HS-5 (cell line): Measurements from ENCODE around the gene NAAA.
"Not testable (repeated sequence)": the region's sequence is repeated elsewhere in the genome, so short reads cannot be mapped to it uniquely, and the experiment has no call there.

Source experiments
- DNase-seq: peaks from one replicate; pipeline ENCODE4 v3.0.0-alpha.2; 2012; ENCODE audit warnings: low read depth

NAAA gene

DNA sequence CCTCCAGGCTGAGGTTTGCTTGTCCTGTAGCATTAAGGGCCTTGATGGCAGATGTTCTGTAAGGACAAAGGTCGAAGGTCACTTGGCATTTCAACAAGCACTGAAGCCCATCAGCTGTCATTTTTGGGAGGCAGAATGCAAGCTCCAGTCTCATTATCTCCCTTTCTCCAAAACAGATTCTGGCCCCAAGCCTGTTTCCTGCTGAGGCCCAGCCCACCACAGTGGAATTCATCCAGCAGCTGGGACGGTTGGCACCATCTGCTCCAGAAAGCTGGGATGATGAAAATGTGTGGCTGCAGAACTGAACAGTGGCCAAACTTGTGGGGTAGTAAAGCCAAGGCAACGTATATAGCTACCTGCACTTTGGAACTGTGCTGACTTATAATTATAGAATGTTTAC, 20.9 kb downstream of the NAAA start:
- no peak for DNase-seq

- peak; percentile 2 for DNase-seq
Measured at GRCh38 chr4:75916091-75916661, 24.6 kb downstream of the NAAA start.

DNA sequence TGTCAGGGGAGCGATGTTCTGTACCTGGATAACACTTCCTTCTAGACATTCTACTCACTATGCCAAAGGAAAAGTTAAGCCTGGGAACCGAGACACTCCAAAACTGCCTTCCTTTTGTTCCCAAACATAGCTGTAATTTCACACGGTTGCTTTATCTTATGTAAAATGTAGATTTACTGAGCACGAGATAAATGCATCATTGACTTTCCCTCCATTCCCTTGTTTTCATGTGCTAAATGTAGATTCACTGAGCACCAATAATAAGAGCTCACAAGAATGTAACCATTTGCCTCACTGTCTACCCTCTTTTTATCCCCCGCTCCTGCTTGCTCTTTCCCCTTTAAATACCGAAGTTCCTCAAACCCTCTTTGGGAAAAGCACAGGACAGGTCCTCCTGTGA, 27.8 kb downstream of the NAAA start:
- DNase-seq = no peak

GRCh38 chr4:75910831-75911230, 30.0 kb downstream of the NAAA start:
- DNase-seq = not testable (repeated sequence)

DNA sequence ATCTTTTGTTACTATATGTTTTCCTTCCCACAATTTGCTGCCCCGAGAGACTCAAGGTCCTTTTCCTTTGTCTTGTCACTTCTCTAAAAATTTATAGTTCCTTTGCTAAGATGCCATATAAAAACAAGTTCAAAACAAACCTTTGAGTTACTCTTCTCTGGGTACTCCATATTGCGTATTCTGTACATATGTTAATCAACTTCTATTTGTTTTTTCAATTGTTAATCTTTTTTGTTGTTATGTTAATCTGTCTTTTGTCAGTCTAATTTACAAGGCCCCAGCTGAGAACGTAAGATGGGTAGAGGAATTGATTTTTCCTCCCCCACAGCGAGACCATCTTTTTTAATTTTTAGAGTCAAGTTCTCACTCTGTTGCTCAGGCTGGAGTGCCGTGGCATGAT, 31.4 kb downstream of the NAAA start:
- no peak for DNase-seq

DNA sequence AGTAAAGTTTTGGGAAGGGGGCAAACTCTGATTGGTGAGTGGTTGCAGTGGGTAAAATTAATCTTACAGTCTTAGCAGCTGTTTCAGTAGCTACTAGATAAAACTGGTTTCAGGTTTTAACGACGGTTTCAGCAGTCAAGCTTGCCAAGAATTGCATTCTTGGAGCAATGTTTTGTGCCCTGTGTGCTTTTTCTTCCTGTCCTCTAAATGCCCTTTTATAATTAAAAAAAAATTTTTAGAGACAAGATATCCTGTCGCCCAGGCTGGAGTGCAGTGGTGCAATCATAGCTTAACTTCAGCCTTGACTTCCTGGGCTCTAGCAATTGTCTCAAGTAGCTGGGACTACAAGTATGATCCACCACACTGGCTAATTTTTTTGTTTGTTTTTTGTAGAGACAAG, 32.3 kb downstream of the NAAA start:
- DNase-seq = no peak

- no peak for DNase-seq
Measured at GRCh38 chr4:75907966-75908365, 32.8 kb downstream of the NAAA start.

- DNase-seq = no peak
Measured at GRCh38 chr4:75904076-75904475, 36.7 kb downstream of the NAAA start.

GRCh38 chr4:75902352-75902751, 38.5 kb downstream of the NAAA start, which contains the start of gene PPEF2:
TSS of gene PPEF2 (minus strand) at chr4:75902452. CDS start at chr4:75896325, 6,127 bp downstream.
- DNase-seq = no peak

- DNase-seq = no peak
Measured at GRCh38 chr4:75898536-75898935, 42.3 kb downstream of the NAAA start.

- no peak for DNase-seq
Measured at GRCh38 chr4:75895744-75896314, 45.0 kb downstream of the NAAA start.

- no peak for DNase-seq
Measured at GRCh38 chr4:75892508-75892907, 48.3 kb downstream of the NAAA start.

GRCh38 chr4:75891611-75892010, 49.2 kb downstream of the NAAA start:
- no peak for DNase-seq

- no peak for DNase-seq
Measured at GRCh38 chr4:75889537-75890199, 51.1 kb downstream of the NAAA start.

GRCh38 chr4:75886104-75886503, 54.7 kb downstream of the NAAA start:
- DNase-seq = no peak

DNA sequence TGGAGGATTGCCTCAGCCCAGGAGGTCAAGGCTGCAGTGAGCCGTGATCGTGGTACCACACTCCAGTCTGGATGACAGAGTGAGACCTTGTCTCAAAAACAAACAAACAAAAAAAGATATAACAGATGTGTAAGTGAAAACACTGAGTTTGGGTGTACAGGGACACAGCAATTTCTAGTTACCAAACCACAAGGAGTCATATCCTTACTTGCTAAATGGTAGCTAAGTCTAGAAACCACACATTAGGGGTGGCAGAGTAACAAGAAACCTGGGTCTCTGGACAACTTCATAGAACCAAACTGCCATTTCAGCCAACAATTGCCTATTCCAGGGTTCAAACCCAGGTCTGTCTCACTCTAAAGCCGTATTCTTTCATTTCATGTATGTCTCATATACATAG, 59.3 kb downstream of the NAAA start:
- DNase-seq = no peak

- no peak for DNase-seq
Measured at GRCh38 chr4:75880278-75880677, 60.5 kb downstream of the NAAA start.

DNA sequence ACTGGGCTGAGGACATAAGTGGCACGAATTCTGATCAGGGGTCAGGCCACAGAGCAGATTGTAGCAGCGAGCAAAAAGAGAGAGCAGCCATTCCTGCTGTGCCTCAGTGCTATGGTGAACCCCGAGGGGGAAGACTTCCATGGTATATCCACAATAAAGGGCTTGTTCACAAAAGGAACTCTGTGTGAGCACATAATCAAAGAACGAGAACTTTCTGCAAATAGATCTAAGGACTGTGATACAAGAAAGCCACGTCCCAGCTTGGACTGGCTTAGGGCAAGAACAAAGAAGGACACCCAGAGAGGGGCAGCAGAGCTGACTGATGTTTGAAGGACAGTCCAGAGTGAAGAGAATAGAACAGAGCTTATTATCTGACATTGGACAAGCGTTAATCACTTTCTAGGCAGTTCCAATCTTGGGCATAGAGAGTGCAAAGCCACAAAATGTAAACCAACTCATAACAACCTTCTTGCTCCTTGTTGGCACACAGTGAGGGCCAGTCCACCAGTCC, 62.5 kb downstream of the NAAA start:
- no peak for DNase-seq

DNA sequence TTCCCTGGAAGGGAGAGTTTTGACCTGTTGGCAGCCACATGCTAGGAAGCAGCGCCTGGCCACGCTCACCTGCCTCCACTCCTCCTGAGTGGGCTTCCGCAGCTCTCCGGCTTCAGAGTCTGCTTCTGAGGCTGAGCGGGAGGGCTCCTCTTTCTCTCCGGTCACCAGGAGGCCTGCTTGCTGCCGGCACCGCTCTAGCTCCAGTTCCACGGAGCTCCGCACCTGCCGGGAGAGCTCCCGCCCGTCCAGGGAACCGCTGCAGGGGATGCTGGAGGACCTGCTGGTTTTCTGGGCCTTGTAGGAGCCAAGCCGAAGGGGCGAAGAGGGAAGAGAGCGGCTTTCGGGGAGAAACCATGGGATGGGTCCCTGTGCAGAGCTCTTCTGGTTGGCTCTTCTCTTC, 64.6 kb downstream of the NAAA start:
- DNase-seq = no peak

DNA sequence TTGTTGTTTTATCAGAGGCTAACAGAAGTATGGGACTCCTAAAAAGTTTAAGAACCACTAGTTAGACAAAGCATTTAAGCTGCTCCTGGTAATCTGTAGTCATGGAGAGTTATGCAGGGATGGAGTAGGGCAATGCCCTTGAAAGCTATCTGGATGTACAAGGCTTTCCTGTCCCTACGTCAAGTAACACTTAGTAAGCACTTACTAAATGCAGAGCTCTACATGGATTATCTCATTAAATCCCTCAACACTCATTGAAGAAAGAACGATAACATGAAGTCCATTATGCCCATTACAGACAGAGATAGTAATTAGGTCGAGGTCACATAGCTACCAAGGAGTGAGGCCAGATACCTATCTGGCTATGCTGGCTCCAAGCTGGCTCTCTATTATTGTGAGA, 71.7 kb downstream of the NAAA start:
- DNase-seq = no peak

- no peak for DNase-seq
Measured at GRCh38 chr4:75867130-75867529, 73.7 kb downstream of the NAAA start.
